ENCODE data around the gene SLC45A3.
A peak's percentile ranks its signal among the peaks of the same experiment; 100 is the strongest.
"Not testable (repeated sequence)": the region's sequence is repeated elsewhere in the genome, so short reads cannot be mapped to it uniquely, and the experiment has no call there.

SLC45A3 gene, protein sequence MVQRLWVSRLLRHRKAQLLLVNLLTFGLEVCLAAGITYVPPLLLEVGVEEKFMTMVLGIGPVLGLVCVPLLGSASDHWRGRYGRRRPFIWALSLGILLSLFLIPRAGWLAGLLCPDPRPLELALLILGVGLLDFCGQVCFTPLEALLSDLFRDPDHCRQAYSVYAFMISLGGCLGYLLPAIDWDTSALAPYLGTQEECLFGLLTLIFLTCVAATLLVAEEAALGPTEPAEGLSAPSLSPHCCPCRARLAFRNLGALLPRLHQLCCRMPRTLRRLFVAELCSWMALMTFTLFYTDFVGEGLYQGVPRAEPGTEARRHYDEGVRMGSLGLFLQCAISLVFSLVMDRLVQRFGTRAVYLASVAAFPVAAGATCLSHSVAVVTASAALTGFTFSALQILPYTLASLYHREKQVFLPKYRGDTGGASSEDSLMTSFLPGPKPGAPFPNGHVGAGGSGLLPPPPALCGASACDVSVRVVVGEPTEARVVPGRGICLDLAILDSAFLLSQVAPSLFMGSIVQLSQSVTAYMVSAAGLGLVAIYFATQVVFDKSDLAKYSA

DNA sequence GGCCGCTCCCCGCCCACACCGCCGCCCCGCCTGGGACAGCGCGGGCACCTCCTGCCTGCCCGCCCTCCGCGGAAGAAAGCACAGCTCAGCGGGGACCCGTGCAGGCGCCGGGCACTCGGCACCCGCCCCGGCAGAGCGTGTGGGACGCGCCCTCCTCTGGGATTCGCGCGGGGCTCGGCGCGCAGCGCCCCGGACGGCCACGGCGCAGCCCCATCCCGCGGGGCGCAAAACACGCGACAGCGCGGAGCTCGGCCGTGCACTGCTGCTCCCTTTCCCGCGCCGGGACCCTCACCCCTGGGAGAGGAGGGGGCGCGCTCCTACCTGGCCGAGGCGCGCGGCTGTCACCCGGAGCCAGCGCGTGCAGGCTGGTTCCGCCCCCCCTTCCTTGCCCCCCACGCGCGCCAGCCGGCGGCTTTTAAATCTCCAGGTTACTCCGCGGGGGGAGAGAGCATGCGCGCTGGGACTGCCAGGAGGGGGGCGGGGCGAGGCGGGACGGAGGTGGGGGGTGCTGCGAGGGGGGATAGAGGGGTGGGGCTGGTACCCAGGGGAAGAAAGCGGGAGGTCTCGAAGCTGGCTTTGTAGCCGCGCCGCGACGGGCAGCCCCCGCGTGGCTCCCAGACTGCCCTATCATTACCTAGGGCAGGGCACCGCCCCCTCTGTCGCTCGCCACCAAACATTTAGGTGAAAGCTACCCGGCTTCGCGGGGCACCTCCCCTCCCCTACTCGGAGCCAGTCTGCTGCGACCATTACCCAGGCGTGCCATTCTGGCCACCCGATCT, at the start of gene SLC45A3:
SLC45A3 (minus strand) TSS at position 437 of the 779 bp plus-strand sequence. CDS start 15,853 bp downstream, outside the sequence.
- DNase-seq (ENCODE audit: low read depth in 2 of 2) = peak in 1 of 2 experiments; percentile 33

DNA sequence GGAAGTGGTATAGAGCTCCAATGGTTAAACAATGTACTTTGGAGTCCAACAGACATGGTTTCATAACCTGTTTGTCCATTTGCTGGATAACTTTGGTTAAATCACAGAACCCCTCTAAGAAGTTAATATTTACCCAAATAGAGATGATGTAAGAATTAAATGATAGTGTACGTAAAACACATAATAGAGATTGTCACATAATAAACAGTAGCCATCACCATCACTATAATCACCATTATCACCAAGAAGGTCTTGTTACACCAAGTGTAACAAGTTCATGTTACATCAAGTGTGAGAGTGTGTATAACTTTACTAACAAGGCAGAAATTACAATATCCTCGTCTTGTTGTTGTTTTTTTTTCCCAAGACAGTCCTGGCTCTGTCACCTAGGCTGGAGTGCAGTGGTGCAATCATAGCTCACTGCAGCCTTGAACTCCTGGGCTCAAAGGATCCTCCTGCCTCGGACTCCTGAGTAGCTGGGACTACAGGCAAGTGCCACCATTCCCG, 46.4 kb upstream of the SLC45A3 start:
- no peak for DNase-seq (ENCODE audit: low read depth in 2 of 2)

DNA sequence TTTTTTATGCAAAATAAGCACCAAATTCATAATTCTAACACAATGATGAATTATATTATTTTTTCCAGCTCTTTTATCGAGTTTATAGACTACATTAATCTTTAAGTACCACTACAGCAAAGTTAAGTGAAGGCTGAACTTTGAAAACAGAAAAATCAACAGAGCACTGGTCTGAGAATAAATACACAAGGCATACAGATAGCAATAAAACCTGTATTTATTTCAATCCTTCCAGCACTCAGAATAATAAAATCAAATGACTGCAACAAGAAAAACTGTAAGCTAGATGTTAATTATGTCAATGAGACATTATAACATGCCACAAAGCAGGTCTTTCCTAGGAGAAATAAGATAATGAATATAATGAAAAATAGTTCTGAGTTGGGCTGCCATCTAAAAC, 45.2 kb upstream of the SLC45A3 start:
- no peak for DNase-seq (ENCODE audit: low read depth in 2 of 2)

DNA sequence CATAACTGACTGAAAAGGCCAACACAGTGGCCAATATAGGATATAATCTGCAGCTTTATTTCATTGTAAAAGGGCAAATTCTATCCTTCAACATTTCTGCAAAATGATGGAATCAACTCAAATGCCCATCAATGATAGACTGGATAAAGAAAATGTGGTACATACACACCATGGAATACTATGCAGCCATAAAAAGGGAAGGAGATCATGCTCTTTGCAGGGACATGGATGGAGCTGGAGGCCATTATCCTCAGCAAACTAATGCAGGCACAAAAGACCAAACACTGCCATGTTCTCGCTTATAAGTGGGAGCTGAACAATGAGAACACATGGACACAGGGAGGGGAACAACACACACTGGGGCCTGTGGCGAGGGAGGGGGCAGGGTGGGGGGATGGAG, 40.4 kb upstream of the SLC45A3 start:
- DNase-seq (ENCODE audit: low read depth in 2 of 2) = not testable (repeated sequence)

DNA sequence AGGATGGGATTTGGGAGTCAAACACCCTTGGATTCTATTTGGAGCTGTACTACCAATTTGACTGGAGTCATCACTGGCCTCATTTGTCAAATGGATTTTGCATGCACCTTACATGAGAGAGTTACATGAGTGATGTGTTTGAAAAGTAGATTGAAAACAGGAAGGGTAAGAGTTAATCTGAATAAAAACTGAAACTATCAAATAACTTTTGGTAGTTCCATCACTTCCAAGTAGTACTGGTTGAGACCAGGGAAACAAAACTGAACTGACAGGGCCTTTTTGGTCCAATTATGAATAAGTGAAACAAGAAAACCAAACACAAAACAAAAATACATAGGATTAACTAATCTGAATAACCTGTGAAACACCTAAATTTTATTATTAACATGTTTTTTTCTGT, 39.5 kb upstream of the SLC45A3 start:
- DNase-seq (ENCODE audit: low read depth in 2 of 2) = no peak

DNA sequence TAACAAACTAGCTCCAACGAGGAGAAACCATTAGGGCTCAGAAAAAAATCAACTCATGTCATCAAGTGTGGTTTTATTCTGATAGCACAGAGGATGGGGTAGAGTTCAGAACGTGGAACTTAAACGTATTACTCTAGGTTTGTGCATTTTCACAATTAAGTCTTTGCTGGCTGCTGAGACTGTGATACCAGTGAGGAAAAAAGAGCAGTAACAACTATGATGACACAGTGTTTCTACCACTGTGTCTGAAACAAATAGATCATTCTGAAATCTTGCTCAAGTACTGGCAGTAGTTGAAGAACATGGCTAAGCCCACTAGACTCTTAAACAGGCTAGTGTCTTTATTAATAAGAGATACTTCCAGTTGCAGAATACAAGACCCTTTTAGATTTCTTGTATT, 38.7 kb upstream of the SLC45A3 start:
- DNase-seq (ENCODE audit: low read depth in 2 of 2) = no peak

DNA sequence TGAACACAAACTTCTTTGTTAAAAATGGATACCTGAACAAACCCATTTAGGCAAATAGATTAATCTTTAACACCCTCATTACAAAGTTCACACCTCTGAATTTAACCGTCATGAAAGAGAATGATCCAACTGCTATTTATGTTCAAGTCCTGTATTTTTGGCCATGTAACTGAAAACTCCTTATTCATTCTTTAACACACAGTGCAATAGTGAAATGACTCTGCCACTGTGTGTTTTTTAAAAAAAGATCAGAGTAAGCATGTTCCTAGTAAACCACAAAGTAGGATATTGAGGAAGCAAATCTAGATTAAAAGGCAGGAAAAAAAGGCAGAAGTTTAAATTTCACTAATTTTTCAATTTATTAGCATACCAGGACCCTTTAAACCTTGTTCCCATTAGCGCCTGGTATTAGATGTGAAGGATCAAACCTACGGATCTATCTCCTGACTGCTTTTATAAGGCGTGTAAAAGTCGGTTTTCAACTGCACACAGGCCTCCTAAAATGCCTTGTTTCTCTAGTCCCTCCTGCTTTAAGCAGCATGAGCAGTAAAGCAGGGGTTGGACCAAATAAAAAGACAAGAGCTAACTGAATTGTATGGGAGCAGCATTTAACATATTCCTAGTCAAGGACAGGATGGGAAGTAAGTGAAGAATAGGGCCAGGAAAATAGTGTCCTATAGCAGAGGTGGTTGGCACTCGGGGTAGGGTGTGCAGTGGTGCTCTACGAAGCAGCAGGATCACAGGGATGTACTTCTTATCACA, 36.2 kb upstream of the SLC45A3 start:
- no peak for DNase-seq (ENCODE audit: low read depth in 2 of 2)

DNA sequence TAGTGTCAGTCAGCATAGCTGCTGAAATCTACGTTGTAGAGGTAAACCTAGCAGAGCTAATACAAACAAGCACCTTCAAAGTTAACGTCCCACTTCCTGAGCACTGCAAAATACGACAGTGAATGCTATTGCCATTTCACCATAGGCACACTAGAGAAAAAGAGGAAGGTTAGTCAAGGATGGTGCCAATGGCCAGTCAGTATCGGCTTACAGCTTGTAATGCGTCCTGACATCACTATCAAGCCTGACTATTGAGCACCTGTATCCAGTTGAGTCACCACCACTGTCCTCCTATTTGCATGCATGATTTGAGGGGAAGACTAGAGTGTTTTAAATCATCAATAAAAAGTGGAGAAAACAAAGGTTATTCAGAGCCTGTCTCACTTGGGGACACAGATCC, 35.3 kb upstream of the SLC45A3 start:
- DNase-seq (ENCODE audit: low read depth in 2 of 2) = no peak

DNA sequence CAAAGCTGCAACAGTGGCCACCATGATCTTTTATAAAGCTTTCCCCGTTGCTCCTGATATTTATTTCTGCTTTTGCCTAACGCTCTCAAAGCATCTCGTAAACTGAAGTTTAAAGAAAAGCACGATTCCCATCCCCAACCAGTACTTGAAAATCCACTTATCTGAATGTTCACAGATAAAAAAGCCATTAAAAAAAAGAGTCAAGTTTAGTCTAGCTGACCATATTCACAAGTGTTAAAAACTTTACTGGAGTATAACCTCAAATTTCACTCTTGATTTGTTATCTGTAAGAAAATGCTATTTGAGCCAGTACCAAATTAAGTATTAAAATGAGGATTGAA, 34.6 kb upstream of the SLC45A3 start:
- no peak for DNase-seq (ENCODE audit: low read depth in 2 of 2)

DNA sequence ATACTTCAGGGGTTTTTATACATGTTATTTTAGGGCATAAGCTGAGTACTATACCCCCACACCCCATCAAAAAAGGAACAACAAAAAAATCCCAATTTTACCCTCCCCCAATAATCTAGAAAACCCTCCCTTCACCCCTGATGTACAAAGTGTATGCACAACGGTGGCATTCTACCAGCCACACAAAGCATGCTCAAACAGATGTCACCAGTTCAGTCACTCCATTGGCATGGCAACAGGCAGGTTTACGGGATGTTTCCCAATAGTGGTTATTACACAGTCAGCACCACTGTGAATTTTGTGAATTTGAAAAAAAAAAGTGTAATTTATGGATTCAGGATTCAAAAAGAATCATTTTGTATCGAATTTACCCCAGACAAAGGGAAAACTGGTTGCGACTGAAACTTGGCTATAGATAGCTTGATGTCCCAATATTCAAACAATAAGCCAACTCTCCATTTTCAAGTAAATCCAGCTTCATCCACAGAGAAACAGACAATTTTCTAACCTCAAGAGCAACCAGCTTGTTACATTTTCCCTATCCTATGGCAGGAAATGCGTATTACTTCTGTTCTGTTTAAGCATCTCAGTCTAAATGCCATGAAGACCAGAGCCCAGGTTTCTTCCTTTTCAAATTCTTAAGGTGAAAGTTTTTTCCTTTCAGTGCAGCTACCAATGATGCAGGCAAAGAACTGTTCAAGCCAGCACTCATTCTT, 34.0 kb upstream of the SLC45A3 start:
- no peak for DNase-seq (ENCODE audit: low read depth in 2 of 2)

DNA sequence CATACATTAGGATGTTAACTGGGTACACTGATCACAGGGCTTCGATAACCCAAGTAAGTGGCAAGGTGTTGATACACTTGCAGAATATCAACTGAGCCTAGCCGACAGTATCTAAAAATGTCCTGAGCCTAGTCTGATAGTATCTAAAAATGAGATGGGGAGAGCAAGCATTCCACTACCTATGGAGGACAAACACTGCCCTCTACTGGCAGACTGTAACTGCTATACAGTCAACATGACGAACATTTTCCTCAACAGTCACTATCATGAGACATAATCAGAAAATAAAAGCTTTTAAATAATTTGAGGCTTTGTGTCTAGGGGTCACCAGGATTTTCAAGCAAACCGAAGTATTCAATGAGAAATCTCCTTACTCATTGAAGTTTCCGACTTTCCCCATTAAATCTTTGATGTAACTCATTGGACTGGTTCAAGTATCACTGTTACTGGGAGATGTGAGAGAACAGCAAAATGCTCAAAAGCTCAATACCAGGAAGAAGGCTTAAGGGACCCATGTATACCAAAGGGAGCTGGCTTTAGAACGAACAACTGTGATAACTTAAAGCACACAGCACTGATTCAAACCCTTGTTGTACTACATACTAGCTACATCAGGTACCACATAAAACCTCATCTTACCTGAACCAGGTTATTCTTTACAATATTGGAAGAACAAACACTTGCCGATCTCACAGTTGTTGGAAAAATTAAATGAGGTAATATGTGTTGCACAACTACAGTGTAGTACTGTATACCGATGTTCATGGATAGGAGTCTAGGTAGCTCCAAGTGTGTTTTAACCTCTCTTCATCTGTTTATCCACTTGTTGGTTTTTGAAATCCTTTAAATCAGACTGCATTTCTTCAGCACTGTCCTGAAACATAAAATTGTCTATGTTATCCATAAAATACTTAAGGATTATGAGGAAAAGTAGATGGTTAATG, 31.1 kb upstream of the SLC45A3 start:
- peak; percentile 9 to 43 for DNase-seq (ENCODE audit: low read depth in 2 of 2)

DNA sequence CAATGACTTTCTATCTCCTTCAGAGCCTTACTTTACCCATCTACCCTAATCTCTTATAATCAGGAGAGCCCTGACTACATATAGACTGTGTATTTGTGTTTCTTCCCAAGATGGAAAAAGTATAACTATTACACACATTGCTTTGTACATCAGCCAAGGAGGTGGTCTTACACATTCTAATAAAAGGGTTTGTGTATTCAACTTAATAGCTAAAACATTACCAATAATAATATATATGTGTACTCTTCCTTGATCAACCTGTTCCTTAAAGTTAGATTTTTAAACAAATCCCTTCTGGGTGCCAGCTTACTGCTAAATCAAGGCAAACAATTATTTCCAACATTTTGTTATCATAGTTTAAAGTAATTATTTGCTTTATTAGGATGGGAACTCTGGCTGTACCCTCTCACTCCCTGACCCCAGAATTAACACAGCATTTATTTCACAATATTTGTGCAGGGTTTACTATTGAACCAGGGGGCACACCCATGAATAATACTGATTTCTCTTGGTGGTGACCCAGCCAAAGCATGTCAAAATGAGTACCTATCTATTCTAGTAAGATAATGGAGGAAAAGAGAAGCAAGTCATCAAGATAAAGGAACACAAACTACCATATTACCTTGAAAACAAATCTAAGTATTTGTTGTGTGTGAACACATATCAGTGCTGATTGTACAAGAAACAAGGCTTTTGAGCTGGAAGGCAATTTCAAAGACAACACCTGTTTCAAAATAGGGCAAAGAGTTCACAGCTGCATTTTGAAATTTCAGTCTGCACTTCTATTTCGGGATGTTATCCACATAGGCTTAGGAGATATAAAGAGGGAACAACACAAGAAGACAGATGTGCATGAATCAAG, 30.1 kb upstream of the SLC45A3 start:
- DNase-seq (ENCODE audit: low read depth in 2 of 2) = no peak

DNA sequence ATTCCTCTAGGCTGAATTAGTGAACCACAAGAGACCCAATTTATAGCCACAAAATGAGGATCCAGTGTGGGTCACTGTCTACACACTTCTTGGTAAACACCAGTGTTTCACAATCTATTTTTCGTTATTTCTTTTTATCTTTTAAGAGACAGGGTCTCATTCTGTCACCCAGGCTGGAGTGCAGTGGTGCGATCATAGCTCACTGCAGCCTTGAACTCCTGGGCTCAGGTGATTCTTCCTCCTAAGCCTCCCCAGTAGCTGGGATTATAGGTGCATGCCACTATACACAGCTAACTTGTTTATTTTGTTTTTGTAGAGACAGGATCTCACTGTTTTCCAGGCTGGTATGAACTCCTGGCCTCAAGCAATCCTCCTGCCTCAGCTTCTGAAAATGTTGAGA, 29.3 kb upstream of the SLC45A3 start:
- DNase-seq (ENCODE audit: low read depth in 2 of 2) = no peak

DNA sequence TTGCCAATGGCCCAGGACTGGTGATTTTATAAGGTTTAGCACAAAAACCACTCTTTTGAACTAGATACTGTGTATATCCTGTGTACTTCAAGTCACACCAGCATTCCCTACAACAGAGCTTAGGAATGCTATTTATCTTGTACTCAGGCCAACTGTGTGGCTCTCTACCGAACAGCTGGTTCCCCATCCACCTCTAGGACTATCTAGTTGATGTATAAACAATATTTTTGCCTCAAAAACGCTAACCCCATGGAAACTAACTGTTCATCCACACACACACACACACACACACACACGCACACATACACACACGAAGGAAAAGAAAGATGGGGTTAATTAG, 28.7 kb upstream of the SLC45A3 start:
- DNase-seq (ENCODE audit: low read depth in 2 of 2) = no peak

DNA sequence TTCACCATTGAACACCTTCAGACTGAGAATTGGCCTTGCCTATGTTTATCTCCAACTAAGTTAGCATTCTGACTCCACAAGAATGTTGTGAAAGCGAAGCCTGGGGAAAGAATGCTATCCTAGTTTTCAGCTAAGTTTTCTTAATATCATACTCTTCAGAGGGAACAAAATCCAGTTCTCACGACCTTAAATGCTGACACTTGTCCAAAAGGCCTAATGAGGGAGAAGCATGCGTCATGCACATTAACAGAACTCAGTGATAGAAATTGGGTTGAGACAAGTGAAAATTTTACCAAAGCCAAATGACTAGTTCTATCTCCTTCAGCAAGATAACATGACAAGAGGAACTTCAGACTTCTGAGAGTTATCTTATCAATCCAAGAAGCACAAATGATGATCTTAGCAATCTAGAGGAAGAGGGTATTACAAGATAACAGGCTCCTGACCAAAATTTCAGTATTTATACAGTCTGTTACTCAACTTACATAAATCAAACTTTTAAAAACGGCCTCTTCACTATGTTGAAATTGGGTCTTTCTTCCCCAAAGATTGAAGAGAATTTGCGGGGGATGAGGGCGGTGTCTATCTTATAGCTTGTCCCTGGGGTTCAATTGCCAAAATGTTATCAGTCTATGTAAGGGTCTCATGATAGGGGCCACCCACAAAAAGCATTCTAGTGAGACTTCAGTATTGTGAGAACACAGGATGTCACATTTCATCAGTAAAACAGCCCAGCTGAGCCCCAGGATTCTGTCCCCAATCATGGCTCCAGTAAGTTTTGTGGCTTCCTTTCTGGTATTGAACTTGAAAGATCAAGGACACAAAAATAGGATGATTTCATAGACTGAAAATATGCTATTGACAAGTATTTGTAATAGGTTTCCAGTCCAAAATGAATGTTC, 26.5 kb upstream of the SLC45A3 start:
- DNase-seq (ENCODE audit: low read depth in 2 of 2) = no peak

DNA sequence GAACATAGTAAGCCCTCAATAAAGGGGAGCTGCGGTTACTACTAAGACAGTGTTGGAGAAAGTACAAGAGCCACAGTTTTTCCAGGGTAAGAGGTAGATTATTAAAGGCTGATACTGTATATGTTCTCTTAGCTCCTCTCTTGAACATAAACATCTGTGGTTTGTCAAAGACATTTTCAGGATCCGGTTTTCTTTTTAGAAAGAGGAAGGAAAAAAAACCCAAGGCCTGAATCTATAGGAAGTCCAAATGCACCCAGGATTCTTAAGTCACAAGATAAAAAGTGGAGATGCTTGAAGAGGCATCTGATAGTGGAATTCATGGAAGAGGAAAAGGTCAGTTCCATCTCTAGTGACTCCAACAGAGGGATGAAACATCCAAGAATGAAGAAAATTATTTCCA, 24.6 kb upstream of the SLC45A3 start:
- no peak for DNase-seq (ENCODE audit: low read depth in 2 of 2)

DNA sequence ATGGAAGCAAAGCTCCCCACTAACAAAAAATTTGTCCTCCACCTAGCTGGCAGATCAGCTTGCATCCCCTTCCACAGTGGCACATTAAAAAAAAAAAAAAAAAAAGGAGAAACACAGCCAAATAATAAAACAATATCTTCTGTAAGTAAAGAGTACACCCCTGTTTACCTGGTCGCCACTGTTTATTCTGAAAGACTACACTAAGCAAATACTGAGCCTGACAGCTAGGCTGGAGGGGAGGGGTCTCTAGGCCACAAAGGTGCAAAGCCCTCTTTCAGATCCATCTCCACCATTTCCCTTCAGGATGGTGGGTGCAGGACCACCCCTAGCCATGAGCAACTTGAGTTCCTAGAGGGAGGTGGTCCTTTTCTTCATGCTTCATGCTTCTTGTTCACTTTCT, 22.8 kb upstream of the SLC45A3 start:
- DNase-seq (ENCODE audit: low read depth in 2 of 2) = no peak

DNA sequence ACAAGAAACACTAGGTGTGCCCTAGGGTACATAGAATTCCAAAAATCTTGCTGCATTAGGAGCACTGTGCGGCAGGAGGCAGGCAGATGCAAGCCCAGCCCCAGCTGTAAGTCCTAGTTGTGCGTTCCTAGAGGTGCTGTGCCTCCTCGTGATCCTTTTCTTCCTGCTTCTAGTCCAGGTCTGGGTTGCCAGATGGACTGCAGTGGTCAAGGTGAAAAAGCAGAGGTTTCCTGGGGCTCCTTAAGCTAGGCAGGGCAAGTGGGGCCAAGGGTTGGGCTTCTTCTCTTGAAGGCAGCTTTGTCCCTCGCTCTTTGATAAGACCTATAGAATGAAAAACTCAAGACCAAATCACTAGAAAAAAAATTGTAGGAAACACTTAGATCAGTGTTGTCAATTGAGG, 21.6 kb upstream of the SLC45A3 start:
- DNase-seq (ENCODE audit: low read depth in 2 of 2) = no peak
